SH-SY5Y (cell line): ENCODE measurements around the gene SEC61A1.

Experiments used
- GATA2 ChIP-seq: IDR thresholded peaks from 2 replicates; pipeline ENCODE4 v1.6.1; 2011; ENCODE audit warnings: mild to moderate bottlenecking, low read depth, low read length
- GATA3 ChIP-seq: IDR thresholded peaks from 2 replicates; pipeline ENCODE4 v1.6.1; 2011; ENCODE audit warnings: low read depth, mild to moderate bottlenecking, low read length, moderate library complexity

DNA sequence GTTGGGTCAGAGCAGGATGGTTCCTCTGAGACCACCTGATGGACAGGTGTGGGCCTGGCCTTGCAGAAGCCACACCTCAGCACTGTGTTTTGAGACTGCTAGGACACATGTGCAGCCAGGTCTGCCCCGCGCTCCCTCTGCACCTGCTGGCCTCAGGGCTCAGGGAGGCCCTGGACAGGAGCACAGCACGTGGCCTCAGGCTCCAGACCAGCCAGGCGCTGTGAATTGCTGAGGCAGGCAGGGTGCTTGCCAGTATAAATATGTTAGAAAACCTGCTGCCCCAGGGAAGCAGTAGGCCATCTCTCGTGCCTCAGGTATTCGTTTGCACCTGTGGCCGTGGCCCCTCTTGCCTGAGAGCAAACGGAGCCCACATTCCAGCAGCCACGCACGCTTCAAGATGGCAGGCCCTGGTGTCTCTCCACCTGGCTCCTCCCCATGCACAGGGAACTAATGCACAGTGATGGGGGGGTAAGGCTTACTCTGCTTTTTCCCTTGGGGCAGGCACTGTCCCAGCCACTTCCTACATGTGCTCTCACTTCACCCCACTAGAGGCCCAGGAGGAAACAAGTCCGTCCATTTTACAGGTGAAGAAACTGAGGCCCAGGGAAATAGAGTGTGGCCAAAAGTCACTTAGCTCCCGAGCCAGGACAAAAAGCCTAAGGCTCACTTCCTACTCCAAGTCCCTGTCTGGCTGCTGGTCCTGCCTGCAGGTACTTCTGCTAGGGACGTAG lies 20.4 kb downstream of the SEC61A1 start:
- TF ChIP-seq GATA2 (no peak), GATA3 (no peak)
